GM12864 (cell line): ENCODE measurements around the gene DROSHA.
"Not testable (repeated sequence)": the region's sequence is repeated elsewhere in the genome, so short reads cannot be mapped to it uniquely, and the experiment has no call there.

Experiments used
- DNase-seq: peaks from one replicate; pipeline ENCODE4 v3.0.0-alpha.2; 2011; ENCODE audit warnings: low read depth
- H3K4me3 ChIP-seq: 2 replicates; pipeline ENCODE4 v1.5.1; 2011; ENCODE audit warnings: mild to moderate bottlenecking, low read depth, low read length, control low read depth
- TF ChIP-seq, protein P1 (sequence below): IDR thresholded peaks from 2 replicates; pipeline ENCODE4 v1.5.1; 2011; ENCODE audit warnings: low read depth, mild to moderate bottlenecking, moderate library complexity, low read length, control low read depth, inconsistent platforms; ENCODE audit errors: missing control alignments

Gene DROSHA

DNA sequence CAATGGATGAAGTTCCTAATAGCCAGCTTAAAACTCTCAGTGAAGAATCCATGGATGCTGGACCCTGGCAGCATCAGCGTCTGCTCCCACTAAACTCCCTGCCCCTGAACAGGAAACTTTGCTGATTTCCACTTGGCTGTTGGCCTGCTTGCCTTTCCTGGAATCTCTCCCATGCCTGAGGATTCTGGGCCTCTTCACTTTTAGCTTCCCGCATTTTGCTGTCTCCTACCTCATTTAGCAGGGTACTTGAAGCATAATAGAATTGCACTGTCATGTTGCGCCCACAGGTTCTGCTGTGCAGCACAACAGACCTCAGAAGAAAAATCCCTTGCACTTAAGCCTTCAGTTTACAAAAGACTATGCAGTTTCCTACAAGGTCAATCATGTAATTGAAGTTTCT lies 127.6 kb downstream of the DROSHA start:
- TF ChIP-seq, protein P1, sequence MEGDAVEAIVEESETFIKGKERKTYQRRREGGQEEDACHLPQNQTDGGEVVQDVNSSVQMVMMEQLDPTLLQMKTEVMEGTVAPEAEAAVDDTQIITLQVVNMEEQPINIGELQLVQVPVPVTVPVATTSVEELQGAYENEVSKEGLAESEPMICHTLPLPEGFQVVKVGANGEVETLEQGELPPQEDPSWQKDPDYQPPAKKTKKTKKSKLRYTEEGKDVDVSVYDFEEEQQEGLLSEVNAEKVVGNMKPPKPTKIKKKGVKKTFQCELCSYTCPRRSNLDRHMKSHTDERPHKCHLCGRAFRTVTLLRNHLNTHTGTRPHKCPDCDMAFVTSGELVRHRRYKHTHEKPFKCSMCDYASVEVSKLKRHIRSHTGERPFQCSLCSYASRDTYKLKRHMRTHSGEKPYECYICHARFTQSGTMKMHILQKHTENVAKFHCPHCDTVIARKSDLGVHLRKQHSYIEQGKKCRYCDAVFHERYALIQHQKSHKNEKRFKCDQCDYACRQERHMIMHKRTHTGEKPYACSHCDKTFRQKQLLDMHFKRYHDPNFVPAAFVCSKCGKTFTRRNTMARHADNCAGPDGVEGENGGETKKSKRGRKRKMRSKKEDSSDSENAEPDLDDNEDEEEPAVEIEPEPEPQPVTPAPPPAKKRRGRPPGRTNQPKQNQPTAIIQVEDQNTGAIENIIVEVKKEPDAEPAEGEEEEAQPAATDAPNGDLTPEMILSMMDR, result no peak
- DNase-seq, result no peak
- no peak overlapping the region for H3K4me3 ChIP-seq

DNA sequence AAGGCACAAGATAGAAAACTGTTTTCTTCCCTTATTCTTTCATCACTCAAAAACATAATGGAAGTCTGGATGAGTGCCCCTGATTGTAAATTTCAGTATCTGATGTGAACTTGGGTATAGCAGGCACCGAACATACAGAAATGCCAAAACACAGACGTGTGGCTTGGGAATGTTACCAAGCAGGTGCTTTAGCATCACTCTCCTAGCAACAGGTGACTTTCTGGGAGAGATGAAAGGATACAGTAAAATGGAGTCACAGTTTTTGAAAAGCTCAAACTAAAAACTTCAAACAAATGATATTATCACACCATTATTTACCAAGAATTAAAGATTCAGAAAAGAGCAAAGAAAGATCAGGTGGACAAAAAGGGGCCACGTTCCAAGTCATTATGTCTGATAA lies 130.2 kb downstream of the DROSHA start:
- no peak overlapping the region for H3K4me3 ChIP-seq
- no peak for DNase-seq
- TF ChIP-seq, protein P1, result no peak

GRCh38 chr5:31397926-31398557 lies 133.9 kb downstream of the DROSHA start:
- no peak for DNase-seq
- TF ChIP-seq, protein P1, result no peak
- H3K4me3 ChIP-seq, result no peak overlapping the region

GRCh38 chr5:31396611-31397295 lies 135.1 kb downstream of the DROSHA start:
- TF ChIP-seq, protein P1, result no peak
- DNase-seq, result no peak
- H3K4me3 ChIP-seq, result no peak overlapping the region

DNA sequence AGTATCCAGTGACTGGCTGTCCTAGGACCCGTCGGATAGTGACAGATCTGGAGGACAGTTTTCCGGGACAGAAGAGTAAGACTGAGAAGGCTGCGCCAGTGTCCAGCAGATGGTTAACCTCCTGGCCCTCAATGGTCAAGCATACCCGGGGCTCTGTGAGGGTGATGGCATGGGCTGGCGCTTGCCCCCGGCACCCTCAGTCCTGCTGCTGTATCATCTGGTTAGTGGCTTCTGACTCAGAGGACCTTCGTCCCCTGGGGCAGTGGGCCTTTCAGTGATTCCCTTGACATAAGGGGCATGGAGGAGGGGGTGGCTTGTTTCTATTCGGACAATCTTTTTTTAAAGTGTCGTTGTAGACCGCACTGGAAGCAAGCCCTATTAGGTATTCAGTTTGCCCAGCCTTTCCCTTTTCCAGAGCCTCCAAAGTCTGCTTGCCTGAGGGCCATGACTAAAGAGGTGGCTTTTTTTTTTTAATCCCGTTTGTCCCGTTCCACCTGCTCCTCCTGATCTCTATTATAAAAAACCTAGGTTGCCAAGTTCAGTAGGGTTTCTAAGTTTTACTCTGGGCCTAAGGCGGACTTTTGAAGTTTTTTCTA lies 136.3 kb downstream of the DROSHA start:
- not testable (repeated sequence) for H3K4me3 ChIP-seq, DNase-seq

GRCh38 chr5:31393126-31393525 lies 138.8 kb downstream of the DROSHA start:
- TF ChIP-seq, protein P1, result no peak
- no peak for DNase-seq
- no peak overlapping the region for H3K4me3 ChIP-seq

DNA sequence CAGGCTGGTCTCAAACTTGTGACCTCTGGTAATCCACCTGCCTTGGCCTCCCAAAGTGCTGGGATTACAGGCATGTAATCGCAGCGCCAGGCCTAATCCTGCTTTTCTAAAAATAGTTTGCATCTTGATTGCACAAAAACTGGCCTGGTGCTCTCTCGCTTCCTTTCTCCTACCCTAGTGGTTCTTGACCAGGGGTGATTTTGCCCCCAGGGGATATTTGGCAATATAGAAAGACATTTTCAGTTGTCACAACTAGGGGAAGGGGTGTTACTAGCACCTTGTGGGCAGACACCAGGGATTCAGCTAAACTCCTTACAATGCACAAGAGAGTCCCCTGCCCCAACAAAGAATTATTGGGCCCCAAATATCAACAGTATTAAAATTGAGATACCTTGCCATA lies 139.8 kb downstream of the DROSHA start:
- TF ChIP-seq, protein P1, result no peak
- no peak for DNase-seq
- no peak overlapping the region for H3K4me3 ChIP-seq
